GM12892 (cell line): ENCODE results near the gene KIR2DL1.
"Not testable (repeated sequence)": the region's sequence is repeated elsewhere in the genome, so short reads cannot be mapped to it uniquely, and the experiment has no call there.

ENCODE experiments used
- DNase-seq: peaks from one replicate; pipeline ENCODE4 v3.0.0; 2011; ENCODE audit not compliant: insufficient read length
- FAIRE-seq: peaks from 2 replicates; lab custom pipeline; 2011; peaks lifted over from hg19 to GRCh38; lab: Jason Lieb, UNC

Gene KIR2DL1

GRCh38 chr19:54756204-54757110 lies 13.1 kb upstream of the KIR2DL1 start:
- DNase-seq, FAIRE-seq: not testable (repeated sequence)

DNA sequence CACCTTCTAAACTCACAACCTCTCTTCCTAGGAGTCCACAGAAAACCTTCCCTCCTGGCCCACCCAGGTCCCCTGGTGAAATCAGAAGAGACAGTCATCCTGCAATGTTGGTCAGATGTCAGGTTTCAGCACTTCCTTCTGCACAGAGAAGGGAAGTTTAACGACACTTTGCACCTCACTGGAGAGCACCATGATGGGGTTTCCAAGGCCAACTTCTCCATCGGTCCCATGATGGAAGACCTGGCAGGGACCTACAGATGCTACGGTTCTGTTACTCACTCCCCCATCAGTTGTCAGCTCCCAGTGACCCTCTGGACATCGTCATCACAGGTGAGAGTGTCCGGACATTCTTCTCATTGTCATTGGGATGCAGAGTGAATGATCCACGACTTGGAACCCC lies 11.0 kb upstream of the KIR2DL1 start:
- not testable (repeated sequence) for FAIRE-seq, DNase-seq

- not testable (repeated sequence) for DNase-seq
These were observed 5.4 kb upstream of the KIR2DL1 start for GRCh38 chr19:54764219-54764618.

GRCh38 chr19:54766464-54766863 lies 3.1 kb upstream of the KIR2DL1 start:
- FAIRE-seq, DNase-seq: not testable (repeated sequence)

More at GRCh38 chr19:54764219-54764618, 5.4 kb upstream of the KIR2DL1 start:
- not testable (repeated sequence) for FAIRE-seq

DNA sequence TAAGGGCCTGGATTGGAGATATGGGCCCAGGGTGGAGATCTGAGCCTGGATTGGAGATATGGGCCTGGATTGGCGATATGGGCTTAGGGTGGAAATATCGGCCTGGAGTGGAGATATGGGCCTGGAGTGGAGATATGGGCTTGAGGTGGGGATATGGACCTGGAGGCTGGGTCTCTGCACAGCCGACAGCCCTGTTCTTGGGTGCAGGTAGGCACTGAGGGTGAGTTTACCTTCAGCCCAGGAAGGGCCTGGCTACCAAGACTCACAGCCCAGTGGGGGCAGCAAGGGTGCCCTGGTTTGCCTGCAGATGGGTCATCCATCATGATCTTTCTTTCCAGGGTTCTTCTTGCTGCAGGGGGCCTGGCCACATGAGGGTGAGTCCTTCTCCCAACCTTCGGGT lies 918 bp downstream of the KIR2DL1 start:
- DNase-seq, FAIRE-seq: not testable (repeated sequence)

DNA sequence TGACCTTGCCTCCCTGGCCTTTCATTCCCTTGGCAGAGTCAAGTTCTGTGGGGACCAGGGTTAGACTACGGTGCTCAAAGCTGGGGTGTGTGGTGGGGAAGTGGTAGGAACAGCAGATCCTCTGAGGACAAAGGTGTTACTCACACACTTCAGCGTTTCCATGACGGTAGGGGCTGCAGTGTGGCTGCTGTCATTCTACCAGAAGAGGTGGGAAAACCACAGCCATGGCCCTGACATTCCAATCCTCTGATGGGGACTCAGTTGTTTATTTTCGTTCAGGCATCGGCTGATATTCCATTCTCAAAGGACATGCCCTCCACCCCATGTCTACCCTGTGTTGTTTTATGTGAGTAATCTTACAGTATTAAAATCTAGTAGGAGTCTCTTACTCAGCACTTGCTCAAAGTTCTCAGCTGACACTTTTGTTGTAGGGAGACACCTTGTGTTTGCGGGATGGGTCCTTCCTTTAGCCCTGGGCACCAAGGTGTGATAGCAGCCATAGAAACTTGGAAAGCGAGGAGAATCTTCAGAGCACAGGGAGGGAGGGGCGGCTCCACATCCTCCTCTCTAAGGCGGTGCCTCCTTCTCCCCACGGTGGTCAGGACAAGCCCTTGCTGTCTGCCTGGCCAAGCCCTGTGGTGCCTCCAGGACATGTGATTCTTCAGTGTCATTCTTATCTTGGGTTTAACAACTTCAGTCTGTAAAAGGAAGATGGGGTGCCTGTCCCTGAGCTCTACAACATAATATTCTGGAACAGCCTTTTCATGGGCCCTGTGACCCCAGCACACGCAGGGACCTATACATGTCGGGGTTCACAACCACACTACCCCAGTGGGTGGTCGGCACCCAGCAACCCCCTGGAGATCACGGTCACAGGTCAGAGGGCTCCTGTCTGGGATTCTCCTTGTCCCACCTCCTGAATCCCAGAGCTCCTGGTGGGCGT lies 1.7 kb downstream of the KIR2DL1 start:
- FAIRE-seq, DNase-seq: not testable (repeated sequence)

- DNase-seq, FAIRE-seq: not testable (repeated sequence)
These were observed 3.1 kb downstream of the KIR2DL1 start for GRCh38 chr19:54772666-54773065.

DNA sequence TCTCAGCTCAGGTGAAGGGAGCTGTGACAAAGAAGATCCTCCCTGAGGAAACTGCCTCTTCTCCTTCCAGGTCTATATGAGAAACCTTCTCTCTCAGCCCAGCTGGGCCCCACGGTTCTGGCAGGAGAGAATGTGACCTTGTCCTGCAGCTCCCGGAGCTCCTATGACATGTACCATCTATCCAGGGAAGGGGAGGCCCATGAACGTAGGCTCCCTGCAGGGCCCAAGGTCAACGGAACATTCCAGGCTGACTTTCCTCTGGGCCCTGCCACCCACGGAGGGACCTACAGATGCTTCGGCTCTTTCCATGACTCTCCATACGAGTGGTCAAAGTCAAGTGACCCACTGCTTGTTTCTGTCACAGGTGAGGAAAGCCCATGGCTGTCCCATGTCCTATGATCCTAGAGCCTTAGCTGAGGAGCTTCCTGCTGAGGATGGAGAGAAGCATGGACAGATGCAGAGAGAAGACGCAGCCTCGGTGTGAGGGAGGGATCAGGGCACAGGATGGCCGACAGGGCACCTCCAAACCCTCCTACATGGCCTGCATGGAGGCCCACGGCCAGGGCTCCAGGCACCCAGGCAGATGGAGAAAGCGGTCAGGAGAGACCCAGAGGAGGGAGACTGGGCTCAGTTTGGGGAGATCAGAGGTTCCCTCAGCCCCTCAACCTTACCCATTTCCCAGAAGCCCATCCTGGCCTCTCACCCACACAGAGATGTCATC lies 5.7 kb downstream of the KIR2DL1 start:
- DNase-seq, FAIRE-seq: not testable (repeated sequence)

GRCh38 chr19:54775830-54776229 lies 6.2 kb downstream of the KIR2DL1 start:
- not testable (repeated sequence) for DNase-seq, FAIRE-seq

DNA sequence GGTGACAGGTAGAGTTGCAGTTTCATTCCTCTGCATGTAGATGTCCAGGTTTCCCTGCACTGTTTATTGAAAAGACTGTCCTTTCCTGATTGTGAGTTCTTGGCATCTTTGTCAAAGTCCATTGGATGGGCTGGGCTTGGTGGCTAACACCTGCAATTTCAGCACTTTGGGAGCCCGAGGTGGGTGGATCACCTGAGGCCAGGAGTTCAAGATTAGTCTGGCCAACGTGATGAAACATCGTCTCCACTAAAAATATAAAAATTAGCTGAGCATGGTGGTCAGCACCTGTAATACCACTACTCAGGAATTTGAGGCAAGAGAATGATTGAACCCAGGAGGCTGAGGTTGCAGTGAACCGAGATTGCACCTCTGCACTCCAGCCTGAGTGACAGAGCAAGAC lies 8.3 kb downstream of the KIR2DL1 start:
- not testable (repeated sequence) for FAIRE-seq, DNase-seq

- not testable (repeated sequence) for DNase-seq, FAIRE-seq
These were observed 9.3 kb downstream of the KIR2DL1 start for GRCh38 chr19:54778896-54779295.

- not testable (repeated sequence) for DNase-seq, FAIRE-seq
These were observed 13.3 kb downstream of the KIR2DL1 start for GRCh38 chr19:54782916-54783315.

DNA sequence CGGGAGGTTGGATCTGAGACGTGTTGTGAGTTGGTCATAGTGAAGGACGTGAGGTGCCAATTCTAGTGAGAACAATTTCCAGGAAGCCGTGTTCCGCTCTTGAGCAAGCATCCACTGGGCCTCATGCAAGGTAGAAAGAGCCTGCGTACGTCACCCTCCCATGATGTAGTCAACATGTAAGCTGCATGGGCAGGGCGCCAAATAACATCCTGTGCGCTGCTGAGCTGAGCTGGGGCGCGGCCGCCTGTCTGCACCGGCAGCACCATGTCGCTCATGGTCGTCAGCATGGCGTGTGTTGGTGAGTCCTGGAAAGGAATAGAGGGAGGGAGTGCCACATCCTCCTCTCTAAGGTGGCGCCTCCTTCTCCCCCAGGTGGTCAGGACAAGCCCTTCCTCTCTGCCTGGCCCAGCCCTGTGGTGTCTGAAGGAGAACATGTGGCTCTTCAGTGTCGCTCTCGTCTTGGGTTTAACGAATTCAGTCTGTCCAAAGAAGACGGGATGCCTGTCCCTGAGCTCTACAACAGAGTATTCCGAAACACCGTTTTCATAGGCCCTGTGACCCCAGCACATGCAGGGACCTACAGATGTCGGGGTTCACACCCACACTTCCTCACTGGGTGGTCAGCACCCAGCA lies 16.6 kb downstream of the KIR2DL1 start:
- DNase-seq, FAIRE-seq: not testable (repeated sequence)

DNA sequence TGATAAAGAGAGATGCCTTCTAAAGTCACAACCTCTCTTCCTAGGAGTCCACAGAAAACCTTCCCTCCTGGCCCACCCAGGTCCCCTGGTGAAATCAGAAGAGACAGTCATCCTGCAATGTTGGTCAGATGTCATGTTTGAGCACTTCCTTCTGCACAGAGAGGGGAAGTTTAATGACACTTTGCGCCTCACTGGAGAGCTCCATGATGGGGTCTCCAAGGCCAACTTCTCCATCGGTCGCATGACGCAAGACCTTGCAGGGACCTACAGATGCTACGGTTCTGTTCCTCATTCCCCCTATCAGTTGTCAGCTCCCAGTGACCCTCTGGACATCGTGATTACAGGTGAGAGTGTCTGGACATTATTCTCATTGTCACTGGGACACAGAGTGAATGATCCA lies 18.6 kb downstream of the KIR2DL1 start:
- DNase-seq, FAIRE-seq: not testable (repeated sequence)
